Karpas-422 (cell line): ENCODE measurements around the gene DHCR7. TPM values are rescaled to one million over a fixed set of nuclear protein-coding genes. Genes with fewer than 3 reads are reported as not detected.

Source experiments
- DNase-seq: peaks from one replicate; pipeline ENCODE4 v3.0.0-alpha.2; 2015
- H2AFZ ChIP-seq: fragments of 200-600 bp; sonication (generic); 2 replicates; pipeline ENCODE4 v1.6.1; 2014; ENCODE audit warnings: antibody characterized with exemption, low read length, mixed read lengths
- H3K27ac ChIP-seq: fragments of 200-600 bp; sonication (generic); 2 replicates; pipeline ENCODE4 v1.5.1; 2014; ENCODE audit warnings: mild to moderate bottlenecking, low read length, moderate library complexity
- H3K27me3 ChIP-seq: fragments of 200-600 bp; sonication (generic); 2 replicates; pipeline ENCODE4 v1.6.1; 2014; ENCODE audit warnings: low read length, mixed read lengths
- H3K36me3 ChIP-seq: fragments of 200-600 bp; sonication (generic); 2 replicates; pipeline ENCODE4 v1.6.1; 2014; ENCODE audit warnings: low read length, mixed read lengths; ENCODE audit not compliant: insufficient read depth
- H3K4me1 ChIP-seq: fragments of 200-600 bp; sonication (generic); 2 replicates; pipeline ENCODE4 v1.6.1; 2014; ENCODE audit warnings: mild to moderate bottlenecking, low read length, mixed read lengths
- H3K4me2 ChIP-seq: fragments of 200-600 bp; sonication (generic); 2 replicates; pipeline ENCODE4 v1.6.1; 2014; ENCODE audit warnings: low read length, low read depth, mild to moderate bottlenecking; ENCODE audit not compliant: poor library complexity, severe bottlenecking
- H3K4me3 ChIP-seq: fragments of 200-600 bp; sonication (generic); 2 replicates; pipeline ENCODE4 v1.5.1; 2014; ENCODE audit warnings: mild to moderate bottlenecking, antibody characterized with exemption, low read length, mixed read lengths
- H3K79me2 ChIP-seq: fragments of 200-600 bp; sonication (generic); 2 replicates; pipeline ENCODE4 v1.6.1; 2014; ENCODE audit warnings: mild to moderate bottlenecking, low read length, mixed read lengths
- H3K9ac ChIP-seq: fragments of 200-600 bp; sonication (generic); 2 replicates; pipeline ENCODE4 v1.6.0; 2014; ENCODE audit warnings: low read length
- H3K9me2 ChIP-seq: fragments of 200-600 bp; sonication (generic), shearing (Covaris generic); replicated peaks from 2 replicates; pipeline ENCODE4 v1.6.0; 2014; ENCODE audit warnings: mild to moderate bottlenecking, low read length, moderate library complexity; ENCODE audit not compliant: insufficient read depth
- H3K9me3 ChIP-seq: fragments of 300-700, 200-600 bp; sonication (generic); 2 replicates; pipeline ENCODE4 v1.6.1; 2014; ENCODE audit warnings: low read length, mixed read lengths
- H4K20me1 ChIP-seq: fragments of 200-600 bp; sonication (generic); 2 replicates; pipeline ENCODE4 v1.6.1; 2014; ENCODE audit warnings: mild to moderate bottlenecking, antibody characterized with exemption, low read length, low read depth; ENCODE audit not compliant: insufficient read depth
- total RNA-seq: library from RNA; depleted of rRNA; stranded (reverse); fragments of >200 nt; shearing (Covaris generic); gene quantifications from 2 replicates; pipeline ENCODE4 v1.2.3, GENCODE V29; 2014; ENCODE audit warnings: low replicate concordance

DHCR7 gene
- total RNA-seq, 1 experiment from 2014 or later: 65.3 TPM

DNA sequence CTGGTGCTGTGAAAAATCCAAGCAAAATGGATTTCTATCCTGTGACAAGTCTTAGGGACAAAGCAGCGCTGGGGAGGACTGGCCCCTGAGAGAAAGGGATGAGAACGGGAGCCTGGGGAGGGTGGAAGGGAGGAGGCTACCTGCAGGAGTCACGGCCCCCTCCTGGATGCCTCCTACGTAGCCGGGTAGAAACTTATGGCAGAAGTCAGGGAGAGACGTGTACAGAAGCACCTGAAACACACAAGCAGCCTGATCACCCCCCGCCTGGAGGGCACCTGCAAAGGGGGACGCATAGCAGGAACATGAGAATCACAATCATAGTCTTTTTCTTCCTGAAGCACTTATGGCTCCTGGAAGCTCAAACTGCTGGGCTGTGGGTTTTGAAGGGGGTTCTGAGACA lies 6.1 kb downstream of the DHCR7 start:
- DNase-seq: no peak
- H3K9ac ChIP-seq: no peak overlapping the region
- H3K9me3 ChIP-seq: no peaks in the 10 kb centered on the region
- H3K4me3 ChIP-seq: no peak overlapping the region
- no peak overlapping the region for H3K27ac ChIP-seq
- no peaks in the 10 kb centered on the region for H4K20me1 ChIP-seq
- H3K27me3 ChIP-seq: no peaks in the 10 kb centered on the region
- H3K9me2 ChIP-seq: no peaks in the 10 kb centered on the region
- H3K36me3 ChIP-seq: peaks cover 37% of the 10 kb centered on the region
- peaks cover 6% of the 10 kb centered on the region for H3K4me1 ChIP-seq
- no peak overlapping the region for H3K4me2 ChIP-seq
- H2AFZ ChIP-seq: no peak overlapping the region
- peaks cover 9% of the 10 kb centered on the region for H3K79me2 ChIP-seq

DNA sequence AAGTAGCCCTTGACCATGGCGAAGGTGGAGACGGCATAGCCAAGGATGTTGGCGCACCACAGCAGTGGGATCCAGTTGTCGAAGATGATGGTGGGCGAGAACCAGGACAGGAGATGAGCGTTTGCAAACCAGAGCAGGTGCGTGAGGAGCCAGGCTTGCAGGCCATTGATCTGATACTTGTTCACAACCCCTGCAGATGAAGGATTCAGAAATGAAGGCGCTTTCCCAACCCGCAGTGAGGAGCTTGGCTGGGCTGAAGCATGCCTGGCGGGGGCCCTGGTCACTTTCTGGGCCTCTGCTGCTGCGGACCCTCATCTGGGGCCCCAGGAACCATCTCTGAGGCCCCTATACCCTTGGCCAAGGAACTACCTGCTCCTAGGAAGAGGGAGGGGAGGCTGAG lies 6.9 kb downstream of the DHCR7 start:
- H3K9me2 ChIP-seq: no peaks in the 10 kb centered on the region
- no peak overlapping the region for H2AFZ ChIP-seq
- H3K36me3 ChIP-seq: peaks cover 29% of the 10 kb centered on the region
- no peak overlapping the region for H3K27ac ChIP-seq
- DNase-seq: no peak
- H3K9ac ChIP-seq: no peak overlapping the region
- H3K27me3 ChIP-seq: no peaks in the 10 kb centered on the region
- no peak overlapping the region for H3K4me2 ChIP-seq
- H3K9me3 ChIP-seq: no peaks in the 10 kb centered on the region
- H3K4me1 ChIP-seq: no peaks in the 10 kb centered on the region
- no peak overlapping the region for H3K4me3 ChIP-seq
- no peaks in the 10 kb centered on the region for H4K20me1 ChIP-seq
- H3K79me2 ChIP-seq: peaks cover under 1% of the 10 kb centered on the region

GRCh38 chr11:71440021-71440755 lies 8.0 kb downstream of the DHCR7 start:
- H4K20me1 ChIP-seq: no peaks in the 10 kb centered on the region
- H3K4me3 ChIP-seq: no peak overlapping the region
- no peaks in the 10 kb centered on the region for H3K9me3 ChIP-seq
- no peaks in the 10 kb centered on the region for H3K27me3 ChIP-seq
- no peaks in the 10 kb centered on the region for H3K4me1 ChIP-seq
- no peak overlapping the region for H2AFZ ChIP-seq
- no peak overlapping the region for H3K27ac ChIP-seq
- H3K36me3 ChIP-seq: peaks cover 18% of the 10 kb centered on the region
- H3K9ac ChIP-seq: no peak overlapping the region
- no peak for DNase-seq
- no peaks in the 10 kb centered on the region for H3K9me2 ChIP-seq
- no peak overlapping the region for H3K4me2 ChIP-seq
- H3K79me2 ChIP-seq: no peaks in the 10 kb centered on the region; the same call in 1 of the 2 replicates

GRCh38 chr11:71438650-71439049 lies 9.5 kb downstream of the DHCR7 start:
- DNase-seq: no peak
- Histone ChIP-seq H3K4me1 (no peaks in the 10 kb centered on the region), H3K9ac (no peak overlapping the region), H2AFZ (no peak overlapping the region), H3K27ac (no peak overlapping the region), H3K4me3 (no peak overlapping the region), H3K9me3 (no peaks in the 10 kb centered on the region), H3K9me2 (no peaks in the 10 kb centered on the region), H3K79me2 (no peaks in the 10 kb centered on the region), H3K36me3 (peaks cover 9% of the 10 kb centered on the region), H4K20me1 (no peaks in the 10 kb centered on the region; the same call in 1 of the 2 replicates), H3K27me3 (no peaks in the 10 kb centered on the region), H3K4me2 (no peak overlapping the region)

- Histone ChIP-seq H3K4me3 (no peak overlapping the region), H3K9ac (no peak overlapping the region)
Measured at GRCh38 chr11:71437879-71438278, 10.3 kb downstream of the DHCR7 start.

GRCh38 chr11:71437399-71437798 lies 10.8 kb downstream of the DHCR7 start:
- no peak overlapping the region for H3K9ac ChIP-seq
- H3K4me2 ChIP-seq: no peak overlapping the region
- DNase-seq: no peak
- H4K20me1 ChIP-seq: peaks cover 7% of the 10 kb centered on the region; the same call in 1 of the 2 replicates
- H3K9me3 ChIP-seq: no peaks in the 10 kb centered on the region
- H3K27ac ChIP-seq: no peak overlapping the region
- H3K79me2 ChIP-seq: no peaks in the 10 kb centered on the region
- no peaks in the 10 kb centered on the region; the same call in 1 of the 2 replicates for H3K36me3 ChIP-seq
- H3K27me3 ChIP-seq: no peaks in the 10 kb centered on the region
- H3K9me2 ChIP-seq: no peaks in the 10 kb centered on the region
- H2AFZ ChIP-seq: no peak overlapping the region
- no peak overlapping the region for H3K4me3 ChIP-seq
- no peaks in the 10 kb centered on the region for H3K4me1 ChIP-seq

More at GRCh38 chr11:71437879-71438278, 10.3 kb downstream of the DHCR7 start:
- Histone ChIP-seq H3K4me2 (no peak overlapping the region), H3K4me1 (no peaks in the 10 kb centered on the region), H3K36me3 (peaks cover 2% of the 10 kb centered on the region), H3K9me3 (no peaks in the 10 kb centered on the region), H3K79me2 (no peaks in the 10 kb centered on the region), H3K27ac (no peak overlapping the region), H3K27me3 (no peaks in the 10 kb centered on the region), H4K20me1 (peaks cover 3% of the 10 kb centered on the region; the same call in 1 of the 2 replicates), H2AFZ (no peak overlapping the region), H3K9me2 (no peaks in the 10 kb centered on the region)
- DNase-seq: no peak

DNA sequence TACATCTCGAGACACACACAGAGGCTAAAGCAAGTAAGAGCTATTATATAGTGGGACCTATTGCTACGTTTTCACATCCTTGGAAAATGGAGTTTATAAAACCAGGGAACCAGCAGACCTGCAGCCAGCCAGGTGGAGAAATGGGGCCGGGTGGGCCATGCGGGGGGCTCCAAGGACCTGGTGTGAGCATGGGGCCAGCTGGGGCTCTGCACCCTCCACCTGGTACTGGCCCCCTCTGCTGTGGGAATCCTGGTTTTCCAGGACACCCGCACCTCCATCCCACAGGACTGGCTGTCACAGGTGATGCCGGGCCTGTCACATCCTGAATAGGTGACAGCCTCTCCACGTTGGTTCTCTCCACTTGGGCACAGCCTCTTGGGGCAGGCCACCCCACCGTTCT lies 11.3 kb downstream of the DHCR7 start:
- Histone ChIP-seq H3K27me3 (no peaks in the 10 kb centered on the region), H3K79me2 (no peaks in the 10 kb centered on the region), H3K36me3 (no peaks in the 10 kb centered on the region; the same call in 1 of the 2 replicates), H3K9ac (no peak overlapping the region), H3K4me3 (no peak overlapping the region), H3K9me2 (no peaks in the 10 kb centered on the region), H2AFZ (no peak overlapping the region), H3K4me2 (no peak overlapping the region), H3K4me1 (no peaks in the 10 kb centered on the region), H4K20me1 (peaks cover 7% of the 10 kb centered on the region; the same call in 1 of the 2 replicates), H3K27ac (no peak overlapping the region), H3K9me3 (no peaks in the 10 kb centered on the region)
- no peak for DNase-seq

- no peak overlapping the region for H3K9ac ChIP-seq
- H3K4me2 ChIP-seq: no peak overlapping the region
- peaks cover 7% of the 10 kb centered on the region; the same call in 1 of the 2 replicates for H4K20me1 ChIP-seq
- H3K36me3 ChIP-seq: no peaks in the 10 kb centered on the region; the same call in 1 of the 2 replicates
- H3K9me3 ChIP-seq: no peaks in the 10 kb centered on the region
- no peak overlapping the region for H3K4me3 ChIP-seq
- H3K79me2 ChIP-seq: no peaks in the 10 kb centered on the region
- DNase-seq: no peak
- H3K27ac ChIP-seq: no peak overlapping the region
- H3K27me3 ChIP-seq: no peaks in the 10 kb centered on the region
- no peaks in the 10 kb centered on the region for H3K4me1 ChIP-seq
- H3K9me2 ChIP-seq: no peaks in the 10 kb centered on the region
- H2AFZ ChIP-seq: no peak overlapping the region
Measured at GRCh38 chr11:71435278-71435951, 12.8 kb downstream of the DHCR7 start.
